ENCODE measurements around the gene AMH. TPM values are rescaled to one million over a fixed set of nuclear protein-coding genes. Genes with fewer than 3 reads are reported as not detected.

Gene AMH
- total and polyA plus RNA-seq, 2 of the 4 experiments (the other 2 are of a cell fraction) = 0.86 TPM; not detected in 1

GRCh38 chr19:2236314-2237050 is 12.6 kb upstream of the AMH start, which contains the start of the genes PLEKHJ1 and SF3A2:
TSS of gene PLEKHJ1 (minus strand) at chr19:2236329. CDS start at chr19:2236248, 81 bp downstream.
TSS of gene SF3A2 (plus strand) at chr19:2236824. CDS start at chr19:2243419, 6,595 bp downstream.
- peaks cover 47% of the 10 kb centered on the region for H4K20me1 ChIP-seq (ENCODE audit: insufficient read depth, low read length)
- H3K9me3 ChIP-seq (ENCODE audit: control insufficient read depth, insufficient read depth, low read length) = no peaks in the 10 kb centered on the region
- dilution Hi-C loops (cut with HindIII; ENCODE audit: low sequenced_read_pairs, unreplicated experiment) (no loop called here), intact Hi-C loops (cut with micrococcal nuclease) (loop anchor here (1.0 to 5.0 kb wide), 5 partner anchors 37 to 376 kb away; no protein-coding TSS in a partner anchor), in situ Hi-C loops (cut with MboI; ENCODE audit: low sequenced_read_pairs) (no loop called here)
- peaks cover 0 to 64% of the 10 kb centered on the region in 2 experiments; a peak in 3 of 4 replicates for H3K79me1 ChIP-seq (ENCODE audit: low read depth in 1 of 2, low read length in 2 of 2)
- H3K9ac ChIP-seq (ENCODE audit: low read depth, low read length) = peak within 1 kb of the TSS; percentile 84
- H3K27me3 ChIP-seq (ENCODE audit: control insufficient read depth, insufficient read depth, low read length) = no peaks in the 10 kb centered on the region
- H4K91ac ChIP-seq (ENCODE audit: insufficient read depth, low read depth, low read length) = peak within 1 kb of the TSS; percentile 89
- H3K14ac ChIP-seq (replicated peaks; ENCODE audit: low read depth, low read length) = peak within 1 kb of the TSS; percentile 95
- peaks cover 23% of the 10 kb centered on the region for H3K36me3 ChIP-seq (ENCODE audit: control insufficient read depth, insufficient read depth, low read length)
- H4K8ac ChIP-seq (ENCODE audit: low read depth in 2 of 2, low read length in 2 of 2) = peak within 1 kb of the TSS; percentile 78 to 99
- peak within 1 kb of the TSS; percentile 67 for H3K4me3 ChIP-seq (ENCODE audit: insufficient read depth, low read depth, low read length)
- peak within 1 kb of the TSS; percentile 87 for H3K23ac ChIP-seq (ENCODE audit: low read depth, low read length)
- peak within 1 kb of the TSS; percentile 79 for H4K5ac ChIP-seq (ENCODE audit: low read depth, low read length)
- 0% methylated on average over 8 of the region's 80 CpGs; no CpG with 5 or more reads in 1 of the 2 experiments for WGBS, 2 experiments (ENCODE audit: extremely low coverage in 2 of 2, insufficient read length in 1 of 2)
- DNase-seq (peak; percentile 96), ATAC-seq (ENCODE audit: low read depth) (peak; percentile 82)
- peak within 1 kb of the TSS; percentile 93 for H3K27ac ChIP-seq (ENCODE audit: insufficient read depth, low read length)
- peak within 1 kb of the TSS; percentile 91 for H3K56ac ChIP-seq (ENCODE audit: extremely low read depth, insufficient read depth, low read length)
- peak within 1 kb of the TSS; percentile 68 for H3K18ac ChIP-seq (ENCODE audit: low read depth, low read length)
- peak within 1 kb of the TSS; percentile 55; the same call in 1 of the 3 replicates for H2BK15ac ChIP-seq (ENCODE audit: low read depth, low read length)
- H2AK5ac ChIP-seq (ENCODE audit: low read depth, low read length) = peak within 1 kb of the TSS; percentile 97
- ChIA-PET CTCF (interaction anchor here (0.6 to 0.7 kb wide), 2 partner anchors 55 to 83 kb away, joined by 3 to 4 read pairs; no protein-coding TSS in a partner anchor), POLR2A (ENCODE audit: unreplicated experiment) (no interaction called here)
- H2AFZ ChIP-seq (replicated peaks; ENCODE audit: low read length, poor library complexity) = peak within 1 kb of the TSS; percentile 99
- peaks cover 13% of the 10 kb centered on the region for H3K9me1 ChIP-seq (ENCODE audit: insufficient read depth, low read length)
- BruUV-seq (replicated peaks) = no TSS peak
- peak within 1 kb of the TSS; percentile 85 for H2BK120ac ChIP-seq (ENCODE audit: low read depth, low read length)
- H2AK9ac ChIP-seq (replicated peaks; ENCODE audit: low read depth, low read length, poor library complexity) = peak within 1 kb of the TSS; percentile 90
- H3K4me1 ChIP-seq (ENCODE audit: control insufficient read depth, insufficient read depth, low read length) = peaks cover 22% of the 10 kb centered on the region
- no peak within 1 kb of the TSS for H2BK20ac ChIP-seq (ENCODE audit: low read depth, low read length)
- H2BK5ac ChIP-seq (ENCODE audit: low read depth, low read length, poor library complexity, severe bottlenecking) = peak within 1 kb of the TSS; percentile 90
- H3K4me2 ChIP-seq (ENCODE audit: low read depth, low read length) = peak within 1 kb of the TSS; percentile 96
- peak within 1 kb of the TSS; percentile 96 for H3K4ac ChIP-seq (ENCODE audit: low read depth, low read length)
- no peak for TF ChIP-seq NFE2L2 (IDR thresholded peaks at IDR 0.05; ENCODE audit: low read depth, low read length)
- peak; percentile 74 for TF ChIP-seq SMC3 (IDR thresholded peaks at IDR 0.05; ENCODE audit: low read depth, low read length)
- peak; percentile 16; the same call in 1 of the 2 replicates for TF ChIP-seq BHLHE40 (IDR thresholded peaks at IDR 0.05; ENCODE audit: low read depth, low read length)
- no peak for TF ChIP-seq MAFK (IDR thresholded peaks at IDR 0.05; ENCODE audit: low read depth, low read length)
- TF ChIP-seq POLR2A (IDR thresholded peaks at IDR 0.05; ENCODE audit: low read depth, low read length) = peak; percentile 76
- no peak for TF ChIP-seq CHD1 (IDR thresholded peaks at IDR 0.05; ENCODE audit: low read depth, low read length)
- peak; percentile 94 for TF ChIP-seq RAD21 (IDR thresholded peaks at IDR 0.05; ENCODE audit: low read length)
- TF ChIP-seq, protein P1, sequence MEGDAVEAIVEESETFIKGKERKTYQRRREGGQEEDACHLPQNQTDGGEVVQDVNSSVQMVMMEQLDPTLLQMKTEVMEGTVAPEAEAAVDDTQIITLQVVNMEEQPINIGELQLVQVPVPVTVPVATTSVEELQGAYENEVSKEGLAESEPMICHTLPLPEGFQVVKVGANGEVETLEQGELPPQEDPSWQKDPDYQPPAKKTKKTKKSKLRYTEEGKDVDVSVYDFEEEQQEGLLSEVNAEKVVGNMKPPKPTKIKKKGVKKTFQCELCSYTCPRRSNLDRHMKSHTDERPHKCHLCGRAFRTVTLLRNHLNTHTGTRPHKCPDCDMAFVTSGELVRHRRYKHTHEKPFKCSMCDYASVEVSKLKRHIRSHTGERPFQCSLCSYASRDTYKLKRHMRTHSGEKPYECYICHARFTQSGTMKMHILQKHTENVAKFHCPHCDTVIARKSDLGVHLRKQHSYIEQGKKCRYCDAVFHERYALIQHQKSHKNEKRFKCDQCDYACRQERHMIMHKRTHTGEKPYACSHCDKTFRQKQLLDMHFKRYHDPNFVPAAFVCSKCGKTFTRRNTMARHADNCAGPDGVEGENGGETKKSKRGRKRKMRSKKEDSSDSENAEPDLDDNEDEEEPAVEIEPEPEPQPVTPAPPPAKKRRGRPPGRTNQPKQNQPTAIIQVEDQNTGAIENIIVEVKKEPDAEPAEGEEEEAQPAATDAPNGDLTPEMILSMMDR (conservative IDR thresholded peaks at IDR 0.05; ENCODE audit: low read depth, low read length) = peak; percentile 99
- no peak for TF ChIP-seq RCOR1 (IDR thresholded peaks at IDR 0.05; ENCODE audit: insufficient replicate concordance, low read length)
- TF ChIP-seq, protein P2, sequence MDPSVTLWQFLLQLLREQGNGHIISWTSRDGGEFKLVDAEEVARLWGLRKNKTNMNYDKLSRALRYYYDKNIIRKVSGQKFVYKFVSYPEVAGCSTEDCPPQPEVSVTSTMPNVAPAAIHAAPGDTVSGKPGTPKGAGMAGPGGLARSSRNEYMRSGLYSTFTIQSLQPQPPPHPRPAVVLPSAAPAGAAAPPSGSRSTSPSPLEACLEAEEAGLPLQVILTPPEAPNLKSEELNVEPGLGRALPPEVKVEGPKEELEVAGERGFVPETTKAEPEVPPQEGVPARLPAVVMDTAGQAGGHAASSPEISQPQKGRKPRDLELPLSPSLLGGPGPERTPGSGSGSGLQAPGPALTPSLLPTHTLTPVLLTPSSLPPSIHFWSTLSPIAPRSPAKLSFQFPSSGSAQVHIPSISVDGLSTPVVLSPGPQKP (IDR thresholded peaks at IDR 0.05; ENCODE audit: borderline replicate concordance, low read depth, low read length) = no peak
- TF ChIP-seq MXI1 (IDR thresholded peaks at IDR 0.05; ENCODE audit: borderline replicate concordance, low read depth, low read length) = peak; percentile 81
- TF ChIP-seq, protein P3, sequence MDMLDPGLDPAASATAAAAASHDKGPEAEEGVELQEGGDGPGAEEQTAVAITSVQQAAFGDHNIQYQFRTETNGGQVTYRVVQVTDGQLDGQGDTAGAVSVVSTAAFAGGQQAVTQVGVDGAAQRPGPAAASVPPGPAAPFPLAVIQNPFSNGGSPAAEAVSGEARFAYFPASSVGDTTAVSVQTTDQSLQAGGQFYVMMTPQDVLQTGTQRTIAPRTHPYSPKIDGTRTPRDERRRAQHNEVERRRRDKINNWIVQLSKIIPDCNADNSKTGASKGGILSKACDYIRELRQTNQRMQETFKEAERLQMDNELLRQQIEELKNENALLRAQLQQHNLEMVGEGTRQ (IDR thresholded peaks at IDR 0.05; ENCODE audit: low read depth, low read length) = peak; percentile 24; the same call in 1 of the 2 replicates
- peak; percentile 51; the same call in 1 of the 2 replicates for TF ChIP-seq CEBPB (IDR thresholded peaks at IDR 0.05; ENCODE audit: low read depth, low read length)
- TF ChIP-seq MAZ (IDR thresholded peaks at IDR 0.05; ENCODE audit: borderline replicate concordance, low read depth, low read length) = peak; percentile 88

Measured in IMR-90 (cell line).